GM21447 (cell line): ENCODE data around the gene IFIT2.
A peak's percentile ranks its signal among the peaks of the same experiment; 100 is the strongest.
"Not testable (repeated sequence)": the region's sequence is repeated elsewhere in the genome, so short reads cannot be mapped to it uniquely, and the experiment has no call there.

Source experiments
- ATAC-seq: cut with Tn5 transposase; IDR thresholded peaks from one replicate; pipeline ENCODE4 v1.9.1; 2021; ENCODE audit not compliant: unreplicated experiment

IFIT2 gene

GRCh38 chr10:89279421-89279869 lies 22.4 kb upstream of the IFIT2 start:
- no peak for ATAC-seq

- no peak for ATAC-seq
These were observed 21.3 kb upstream of the IFIT2 start for GRCh38 chr10:89280508-89280907.

- no peak for ATAC-seq
These were observed 20.0 kb upstream of the IFIT2 start for GRCh38 chr10:89281606-89282395.

GRCh38 chr10:89283025-89283935 lies 18.6 kb upstream of the IFIT2 start:
- ATAC-seq = no peak

GRCh38 chr10:89283936-89284475 lies 17.8 kb upstream of the IFIT2 start:
- no peak for ATAC-seq

GRCh38 chr10:89284711-89285110 lies 17.1 kb upstream of the IFIT2 start:
- ATAC-seq = not testable (repeated sequence)

GRCh38 chr10:89285303-89285702 lies 16.5 kb upstream of the IFIT2 start:
- not testable (repeated sequence) for ATAC-seq

- ATAC-seq = no peak
These were observed 7.1 kb upstream of the IFIT2 start for GRCh38 chr10:89294721-89295239.

- ATAC-seq = no peak
These were observed 6.2 kb upstream of the IFIT2 start for GRCh38 chr10:89295597-89295996.

- ATAC-seq = peak; percentile 41
These were observed 5.6 kb upstream of the IFIT2 start for GRCh38 chr10:89296220-89296648.

GRCh38 chr10:89297356-89297755 lies 4.5 kb upstream of the IFIT2 start:
- no peak for ATAC-seq

- no peak for ATAC-seq
These were observed 4.1 kb upstream of the IFIT2 start for GRCh38 chr10:89297791-89298190.

- ATAC-seq = no peak
These were observed 2.8 kb upstream of the IFIT2 start for GRCh38 chr10:89299031-89299430.

GRCh38 chr10:89301232-89301631 lies 614 bp upstream of the IFIT2 start:
- ATAC-seq = peak; percentile 17

- no peak for ATAC-seq
These were observed 779 bp downstream of the IFIT2 start for GRCh38 chr10:89302625-89303024.

- ATAC-seq = no peak
These were observed 1.3 kb downstream of the IFIT2 start for GRCh38 chr10:89303161-89303560.

- ATAC-seq = no peak
These were observed 2.2 kb downstream of the IFIT2 start for GRCh38 chr10:89304026-89304425.

GRCh38 chr10:89304446-89304845 lies 2.6 kb downstream of the IFIT2 start:
- no peak for ATAC-seq

- no peak for ATAC-seq
These were observed 3.1 kb downstream of the IFIT2 start for GRCh38 chr10:89304925-89305324.

- no peak for ATAC-seq
These were observed 4.1 kb downstream of the IFIT2 start for GRCh38 chr10:89305766-89306433.
